Measurements from ENCODE around the gene HOXC13.

The HOXC13 gene

DNA sequence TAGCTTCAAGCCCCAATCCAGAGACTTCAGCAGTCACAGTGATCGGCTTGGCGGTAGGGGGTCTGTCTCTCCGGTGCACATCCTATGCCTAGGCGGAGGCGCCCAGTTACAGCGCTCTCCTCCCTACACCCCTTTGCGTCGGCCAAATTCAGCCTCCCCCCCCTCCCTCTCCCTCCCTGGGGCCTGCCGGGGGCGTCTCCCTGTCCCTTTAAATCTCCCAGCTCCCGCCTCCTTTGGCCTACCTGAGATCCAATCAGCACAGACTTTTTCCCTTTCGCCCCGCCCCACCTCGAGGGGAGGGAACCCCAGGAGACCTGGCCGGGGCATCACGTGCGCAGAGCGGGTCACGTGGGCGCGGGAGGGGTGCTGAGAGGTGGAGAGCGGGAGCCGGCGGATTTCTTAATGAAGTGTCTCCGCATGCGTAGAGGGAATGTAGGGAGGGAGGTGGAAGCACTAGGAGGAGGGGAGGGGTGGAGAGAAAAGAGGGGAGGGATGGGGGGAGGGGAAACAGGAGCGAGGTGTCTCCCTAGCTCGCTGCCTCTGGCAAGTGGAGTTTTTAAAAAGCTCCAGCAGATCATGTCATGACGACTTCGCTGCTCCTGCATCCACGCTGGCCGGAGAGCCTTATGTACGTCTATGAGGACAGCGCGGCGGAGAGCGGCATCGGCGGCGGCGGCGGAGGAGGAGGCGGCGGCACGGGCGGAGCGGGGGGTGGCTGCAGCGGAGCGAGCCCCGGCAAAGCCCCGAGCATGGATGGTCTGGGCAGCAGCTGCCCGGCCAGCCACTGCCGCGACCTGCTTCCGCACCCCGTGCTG is at the start of gene HOXC13:
TSS of gene HOXC13 (plus strand) at position 506 of the 815 bp plus-strand sequence. CDS start at position 582, 76 bp downstream.
- peak within 1 kb of the TSS; percentile 47 to 61 for H3K4me3 ChIP-seq
- TF ChIP-seq, protein P1, sequence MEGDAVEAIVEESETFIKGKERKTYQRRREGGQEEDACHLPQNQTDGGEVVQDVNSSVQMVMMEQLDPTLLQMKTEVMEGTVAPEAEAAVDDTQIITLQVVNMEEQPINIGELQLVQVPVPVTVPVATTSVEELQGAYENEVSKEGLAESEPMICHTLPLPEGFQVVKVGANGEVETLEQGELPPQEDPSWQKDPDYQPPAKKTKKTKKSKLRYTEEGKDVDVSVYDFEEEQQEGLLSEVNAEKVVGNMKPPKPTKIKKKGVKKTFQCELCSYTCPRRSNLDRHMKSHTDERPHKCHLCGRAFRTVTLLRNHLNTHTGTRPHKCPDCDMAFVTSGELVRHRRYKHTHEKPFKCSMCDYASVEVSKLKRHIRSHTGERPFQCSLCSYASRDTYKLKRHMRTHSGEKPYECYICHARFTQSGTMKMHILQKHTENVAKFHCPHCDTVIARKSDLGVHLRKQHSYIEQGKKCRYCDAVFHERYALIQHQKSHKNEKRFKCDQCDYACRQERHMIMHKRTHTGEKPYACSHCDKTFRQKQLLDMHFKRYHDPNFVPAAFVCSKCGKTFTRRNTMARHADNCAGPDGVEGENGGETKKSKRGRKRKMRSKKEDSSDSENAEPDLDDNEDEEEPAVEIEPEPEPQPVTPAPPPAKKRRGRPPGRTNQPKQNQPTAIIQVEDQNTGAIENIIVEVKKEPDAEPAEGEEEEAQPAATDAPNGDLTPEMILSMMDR (IDR thresholded peaks at IDR 0.05): no peak
- no peaks in the 10 kb centered on the region for H3K36me3 ChIP-seq
- H3K27me3 ChIP-seq: peaks cover 9 to 91% of the 10 kb centered on the region in 2 donors
- intact Hi-C loops (cut with DNase I; ENCODE audit: low total_unique reads): no loop called here
- H3K9me3 ChIP-seq: no peaks in the 10 kb centered on the region
- H3K27ac ChIP-seq: peak within 1 kb of the TSS; percentile 20 to 56
- peak; percentile 84 to 93 for DNase-seq
- H3K4me1 ChIP-seq: peaks cover 0 to 32% (median 15%) of the 10 kb centered on the region in 4 donors

- DNase-seq: no peak
- intact Hi-C loops (cut with DNase I; ENCODE audit: low total_unique reads): no loop called here
- TF ChIP-seq, protein P1 (IDR thresholded peaks at IDR 0.05): no peak
- no peak overlapping the region for H3K4me3 ChIP-seq
- no peaks in the 10 kb centered on the region for H3K9me3 ChIP-seq
- no peaks in the 10 kb centered on the region for H3K36me3 ChIP-seq
- peaks cover 0 to 47% of the 10 kb centered on the region in 2 donors for H3K27me3 ChIP-seq
- H3K4me1 ChIP-seq: no peaks in the 10 kb centered on the region
- no peak overlapping the region for H3K27ac ChIP-seq
Observed at GRCh38 chr12:53890081-53890480, 48.5 kb upstream of the HOXC13 start.

- H3K36me3 ChIP-seq: no peaks in the 10 kb centered on the region
- no peak overlapping the region for H3K4me3 ChIP-seq
- TF ChIP-seq, protein P1 (IDR thresholded peaks at IDR 0.05): no peak
- no peaks in the 10 kb centered on the region for H3K4me1 ChIP-seq
- H3K27me3 ChIP-seq: peaks cover 0 to 70% of the 10 kb centered on the region in 2 donors
- H3K27ac ChIP-seq: no peak overlapping the region
- no peaks in the 10 kb centered on the region for H3K9me3 ChIP-seq
- no peak for DNase-seq
- intact Hi-C loops (cut with DNase I; ENCODE audit: low total_unique reads): no loop called here
Observed at GRCh38 chr12:53892762-53893395, 45.8 kb upstream of the HOXC13 start.

DNA sequence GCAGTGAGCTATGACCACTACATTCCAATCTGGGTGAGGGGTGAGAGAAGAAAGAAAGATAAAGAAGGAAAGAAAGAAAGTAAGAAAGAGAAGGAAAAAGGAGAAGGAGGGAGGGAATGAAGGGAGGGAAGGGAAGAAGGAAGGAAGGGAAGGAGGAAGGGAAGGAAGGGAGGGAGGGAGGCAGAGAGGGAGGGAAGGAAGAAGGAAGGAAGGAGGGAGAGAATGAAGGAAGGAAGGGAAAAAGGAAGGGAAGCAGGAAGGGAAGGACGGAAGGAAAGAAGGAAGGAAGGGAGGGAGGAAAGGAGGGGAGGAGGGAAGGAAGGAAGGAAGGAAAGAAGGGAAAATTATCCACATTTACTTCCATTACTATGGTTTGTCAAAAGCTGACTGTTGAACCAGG is 39.4 kb upstream of the HOXC13 start:
- H3K27ac ChIP-seq: no peak overlapping the region
- no peak overlapping the region for H3K4me3 ChIP-seq
- H3K36me3 ChIP-seq: no peaks in the 10 kb centered on the region
- intact Hi-C loops (cut with DNase I; ENCODE audit: low total_unique reads): no loop called here
- no peaks in the 10 kb centered on the region for H3K4me1 ChIP-seq
- H3K9me3 ChIP-seq: no peaks in the 10 kb centered on the region
- peaks cover 0 to 78% of the 10 kb centered on the region in 2 donors for H3K27me3 ChIP-seq
- DNase-seq: no peak
- TF ChIP-seq, protein P1 (IDR thresholded peaks at IDR 0.05): no peak

DNA sequence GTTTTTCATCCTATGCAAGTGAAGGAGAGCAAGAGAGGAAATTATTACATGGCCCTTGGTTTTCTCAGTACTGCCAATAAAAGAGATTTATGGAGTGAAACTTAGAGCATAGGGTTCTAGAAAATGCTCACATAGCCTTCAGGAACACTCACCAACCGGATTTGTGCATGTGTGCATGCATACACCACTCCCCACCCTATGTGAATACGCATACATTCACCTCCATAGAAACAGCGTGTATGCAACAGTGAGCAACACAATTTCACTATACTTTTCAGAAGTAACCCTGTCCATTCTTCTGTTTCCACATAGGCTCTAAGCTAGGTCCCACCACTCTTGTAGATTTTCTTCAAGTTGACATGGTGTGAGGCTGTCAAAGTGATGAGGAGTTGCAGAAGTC is 31.5 kb upstream of the HOXC13 start:
- no peak overlapping the region for H3K27ac ChIP-seq
- TF ChIP-seq, protein P1 (IDR thresholded peaks at IDR 0.05): no peak
- intact Hi-C loops (cut with DNase I; ENCODE audit: low total_unique reads): no loop called here
- no peaks in the 10 kb centered on the region for H3K4me1 ChIP-seq
- H3K36me3 ChIP-seq: no peaks in the 10 kb centered on the region
- DNase-seq: no peak
- H3K27me3 ChIP-seq: peaks cover 0 to 79% of the 10 kb centered on the region in 2 donors
- H3K4me3 ChIP-seq: no peak overlapping the region
- H3K9me3 ChIP-seq: no peaks in the 10 kb centered on the region

Measured in tibial artery (tissue), 4 donors.